ENCODE data around the gene SASH1.

The SASH1 gene

DNA sequence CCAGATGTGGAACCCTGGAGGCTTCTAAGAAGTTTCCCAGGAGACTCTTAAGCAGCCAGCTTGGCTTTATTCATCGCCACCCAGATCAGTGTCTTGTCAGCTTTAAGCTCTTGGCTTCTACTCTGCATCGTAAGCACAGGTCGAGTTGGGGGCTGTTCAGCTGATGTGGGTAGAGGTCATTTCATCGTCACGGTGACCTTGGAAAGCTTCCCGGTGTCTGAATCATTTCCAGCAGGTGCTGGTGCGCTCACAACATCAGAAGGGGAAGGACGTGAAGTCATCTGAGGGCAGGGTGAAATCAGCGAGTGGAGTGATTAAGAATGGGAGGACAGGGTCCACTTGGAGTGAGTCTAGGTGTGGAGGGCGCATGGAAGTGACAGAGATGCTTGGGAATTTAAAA, 112.6 kb downstream of the SASH1 start:
- no peak for DNase-seq (ENCODE audit: low read depth in 4 of 4, low spot score in 1 of 4)

DNA sequence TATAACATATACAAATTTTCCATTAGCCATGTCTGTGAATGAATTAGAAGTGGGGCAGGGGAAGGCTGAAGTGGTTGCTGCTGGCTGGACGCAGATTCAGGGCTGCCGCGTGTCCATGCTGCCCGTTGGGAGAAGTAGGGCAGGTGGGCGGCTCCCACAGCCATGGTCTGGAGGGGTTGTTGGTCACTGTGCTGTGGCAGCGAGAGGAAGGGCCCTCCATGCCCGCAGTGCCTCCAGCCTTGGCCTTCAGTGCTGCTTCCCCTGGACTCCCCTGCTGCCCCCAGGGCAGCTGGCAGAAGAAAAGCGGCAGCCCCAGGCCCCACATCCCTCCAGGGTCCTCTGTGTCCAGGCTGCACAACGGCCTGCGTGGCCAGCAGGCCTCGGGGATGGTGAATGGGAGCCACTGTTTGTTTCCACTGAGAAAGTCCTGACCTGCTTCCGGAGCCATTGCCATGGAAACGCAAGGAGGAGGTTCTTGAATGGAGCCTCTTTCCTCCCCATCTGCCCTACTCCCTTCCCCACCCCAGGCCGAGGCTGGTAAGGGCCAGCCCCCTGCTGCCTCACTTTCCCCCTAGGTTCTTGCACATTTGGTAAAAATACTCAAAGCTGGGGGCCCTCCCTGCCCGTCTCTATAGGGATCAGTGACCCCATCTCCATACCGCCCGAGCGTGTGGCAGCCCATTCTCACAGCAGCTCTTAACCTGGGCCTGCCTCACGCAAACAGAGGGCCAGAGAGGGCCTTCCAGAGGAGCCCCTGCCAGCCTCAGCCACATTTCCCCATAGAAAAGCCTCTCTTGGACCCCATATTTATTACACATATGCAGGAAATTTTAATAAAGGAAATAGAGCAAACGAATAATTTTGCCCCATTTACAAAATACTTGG, 113.3 kb downstream of the SASH1 start:
- DNase-seq (ENCODE audit: low read depth in 4 of 4, low spot score in 1 of 4) = no peak

DNA sequence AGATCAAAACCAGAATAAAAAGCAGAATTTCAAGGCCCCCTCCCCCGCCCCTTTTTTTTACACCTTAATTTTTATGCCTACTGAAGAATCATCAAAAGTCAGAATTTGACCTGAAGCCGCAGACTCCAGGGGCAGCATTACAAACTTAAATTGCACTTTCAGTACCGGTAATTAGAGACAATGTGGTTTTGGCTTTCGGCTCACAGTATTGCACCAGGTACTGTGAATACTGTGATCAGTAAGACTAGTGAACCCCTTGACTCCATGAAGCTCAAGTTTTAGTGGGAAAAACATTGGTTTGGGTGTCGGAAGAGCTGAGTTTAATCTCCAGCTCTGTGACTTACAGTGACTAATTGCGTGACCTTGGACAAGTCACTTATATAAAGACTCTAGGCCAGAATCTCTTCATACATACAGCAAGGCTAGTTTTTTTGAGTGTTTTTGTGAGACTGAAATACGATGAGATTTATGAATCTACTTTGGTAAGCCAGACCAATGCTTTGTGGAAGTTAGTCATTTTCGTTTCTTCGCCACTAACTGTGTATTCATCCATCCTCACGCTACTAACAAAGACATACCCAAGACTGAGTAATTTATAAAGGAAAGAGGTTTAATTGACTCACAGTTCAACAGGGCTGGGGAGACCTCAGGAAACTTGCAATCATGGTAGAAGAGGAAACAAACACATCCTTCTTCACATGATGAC, 114.7 kb downstream of the SASH1 start:
- DNase-seq (ENCODE audit: low read depth in 4 of 4, low spot score in 1 of 4) = no peak

DNA sequence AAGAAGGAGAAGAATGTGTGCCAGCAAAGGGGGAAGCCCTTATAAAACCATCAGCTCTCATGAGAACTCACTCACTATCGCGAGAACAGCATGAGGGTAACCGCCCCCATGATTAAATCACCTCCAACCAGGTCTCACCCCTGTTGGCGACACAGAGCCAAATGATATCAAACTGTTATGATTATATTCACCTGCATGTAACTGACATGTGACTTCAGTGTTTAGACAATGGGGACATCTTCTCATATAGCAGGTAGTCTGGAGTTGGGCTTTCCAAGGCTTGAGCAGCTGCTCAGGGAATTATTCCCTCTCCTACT, 115.2 kb downstream of the SASH1 start:
- DNase-seq (ENCODE audit: low read depth in 4 of 4, low spot score in 1 of 4) = no peak

DNA sequence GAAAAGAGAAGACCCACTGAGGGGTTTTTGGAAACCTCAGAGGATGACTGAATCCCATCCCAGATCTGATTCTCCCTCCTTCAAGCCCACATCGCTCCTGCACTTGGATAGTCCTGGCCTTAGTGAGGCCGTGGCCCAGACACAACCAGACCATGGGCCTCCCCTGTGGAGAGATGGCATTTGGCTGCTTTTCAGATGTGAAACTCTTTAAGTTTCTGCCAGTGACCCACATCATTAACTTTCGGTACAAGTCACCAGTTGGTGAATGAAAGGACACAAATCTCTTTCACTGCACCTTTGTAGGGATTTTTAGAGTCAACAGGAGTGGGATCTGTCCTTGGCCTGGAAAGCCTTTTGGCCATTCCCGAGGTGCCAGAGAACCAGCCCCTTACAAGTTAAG, 116.6 kb downstream of the SASH1 start:
- no peak for DNase-seq (ENCODE audit: low read depth in 4 of 4, low spot score in 1 of 4)

DNA sequence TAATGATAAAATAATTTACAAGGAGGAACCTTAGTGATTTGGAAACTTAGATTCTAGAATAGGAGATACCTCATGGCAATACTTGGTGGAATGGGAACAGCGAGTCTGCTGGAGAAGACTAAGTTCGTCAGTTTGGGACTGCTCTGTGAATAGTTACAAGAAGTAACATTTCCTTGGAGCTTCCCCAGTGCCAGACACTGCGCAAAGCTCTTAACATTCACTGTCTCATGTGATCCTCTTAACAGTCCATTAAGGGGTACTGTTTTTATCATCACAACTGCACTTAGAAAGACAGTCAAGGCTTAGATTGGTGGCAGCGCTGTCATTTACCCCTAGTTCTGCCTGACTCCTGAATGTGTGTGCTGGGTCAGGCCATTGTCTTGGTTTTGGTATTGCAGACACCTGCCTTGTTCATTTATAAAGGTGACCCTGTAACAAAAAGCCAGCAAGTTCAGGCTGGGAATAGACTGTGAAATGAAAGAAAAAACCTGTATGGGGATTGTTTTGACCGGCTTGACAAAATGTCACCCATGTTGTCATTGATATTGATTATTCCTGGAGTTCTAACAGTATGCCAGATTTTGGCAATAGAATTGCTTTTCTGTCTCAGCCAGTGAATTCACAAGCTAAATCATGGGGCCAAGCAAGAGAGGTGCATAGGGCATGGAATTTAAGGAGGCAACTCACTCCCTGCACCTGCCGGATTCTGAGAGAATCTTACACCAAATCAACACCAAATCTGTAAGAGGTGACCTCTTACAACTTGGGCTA, 118.4 kb downstream of the SASH1 start:
- no peak for DNase-seq (ENCODE audit: low read depth in 4 of 4, low spot score in 1 of 4)

DNA sequence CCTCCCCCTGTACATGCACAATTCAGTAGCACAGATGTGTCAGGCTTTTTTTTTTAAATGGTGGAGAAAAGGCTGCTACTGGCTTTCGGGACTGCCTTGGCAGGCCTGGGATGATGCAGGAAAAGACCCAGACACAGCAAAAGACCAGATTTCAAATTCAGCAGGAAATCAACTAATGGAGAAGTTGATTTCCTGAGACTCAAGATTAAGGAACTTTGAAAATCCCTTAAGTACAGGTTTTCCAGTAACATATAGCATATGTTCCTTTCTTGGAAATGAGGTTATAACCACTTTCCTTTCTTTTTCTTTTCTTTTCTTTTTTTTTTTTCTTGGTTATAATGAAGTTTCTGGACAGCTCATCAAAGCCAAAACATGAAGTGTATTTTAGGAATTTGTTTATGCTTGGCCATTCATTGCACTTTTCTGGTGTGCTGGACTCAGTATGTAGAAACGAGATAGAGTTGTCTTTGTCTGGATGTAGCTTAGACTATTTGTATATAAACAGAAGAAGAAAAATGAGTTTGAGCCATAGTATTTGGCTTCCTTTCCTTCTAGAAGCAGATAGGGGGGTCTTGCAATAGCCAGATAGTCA, 119.4 kb downstream of the SASH1 start:
- no peak for DNase-seq (ENCODE audit: low read depth in 4 of 4, low spot score in 1 of 4)

DNA sequence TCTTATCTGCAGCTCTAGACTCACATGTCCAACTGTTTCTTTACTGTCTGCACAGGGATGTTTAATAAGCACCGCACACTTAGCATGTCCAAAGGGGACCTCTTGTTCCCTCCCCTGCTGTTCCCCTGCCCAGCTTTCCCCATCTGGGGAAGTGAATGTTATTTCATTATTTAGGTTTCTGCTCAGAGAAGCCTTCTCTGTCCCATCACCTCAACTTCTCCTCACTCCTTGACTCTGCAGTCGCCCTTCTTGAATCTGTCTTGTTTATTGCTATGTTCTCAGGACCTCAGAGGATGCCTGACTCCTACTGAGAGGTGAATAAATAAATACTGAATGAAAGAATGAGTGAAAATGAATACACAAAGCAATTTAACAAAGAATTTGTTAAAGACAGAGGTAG, 121.0 kb downstream of the SASH1 start:
- DNase-seq (ENCODE audit: low read depth in 4 of 4, low spot score in 1 of 4) = no peak

DNA sequence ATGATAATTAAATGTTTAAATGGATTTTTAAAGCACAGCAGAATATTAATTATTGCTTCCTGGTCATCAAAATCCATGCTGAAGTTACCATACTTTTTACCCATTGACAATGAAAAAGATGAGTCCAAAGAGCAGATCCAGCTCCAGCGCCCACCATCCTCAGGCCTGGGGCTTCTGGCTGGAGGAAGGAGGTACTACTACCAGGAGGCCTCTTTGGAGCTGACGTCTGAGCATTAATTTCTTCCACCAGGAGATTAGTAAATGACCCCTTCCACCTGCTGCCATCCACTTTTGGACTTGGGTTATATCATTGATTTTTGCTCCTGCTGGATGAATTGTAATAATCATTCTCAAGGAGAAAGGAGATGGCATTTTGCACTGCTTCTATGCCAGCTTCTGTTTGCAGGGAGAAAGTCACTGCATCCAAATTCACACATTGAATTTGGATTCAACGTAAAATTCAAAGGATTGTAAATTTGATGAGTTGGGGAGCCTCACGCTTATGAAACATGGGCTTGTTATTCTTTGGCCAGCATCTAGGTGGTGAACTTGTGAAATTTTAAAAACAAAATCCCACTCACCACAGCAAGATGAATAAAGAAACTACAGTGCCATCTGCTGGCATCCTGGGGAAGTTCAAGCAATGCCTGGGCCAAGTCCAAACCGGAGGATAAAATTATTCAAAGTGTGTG, 121.8 kb downstream of the SASH1 start:
- peak; percentile 11 to 39 (median 28) for DNase-seq (ENCODE audit: low read depth in 4 of 4, low spot score in 1 of 4)

DNA sequence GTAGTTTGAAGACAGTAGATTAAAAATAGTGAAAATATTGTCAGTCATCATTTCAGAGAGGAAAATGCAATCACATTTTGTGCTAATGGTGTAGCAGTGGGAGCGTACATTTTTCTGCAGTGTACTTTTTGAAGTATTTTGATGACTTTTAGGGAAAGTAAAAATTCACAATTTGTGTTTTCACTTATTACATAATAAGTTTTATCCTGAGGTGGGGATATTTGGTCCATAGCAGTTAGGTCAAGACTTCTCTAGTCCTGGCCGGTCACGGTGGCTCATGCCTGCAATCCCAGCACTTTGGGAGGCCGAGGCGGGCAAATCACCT, 122.3 kb downstream of the SASH1 start:
- DNase-seq (ENCODE audit: low read depth in 4 of 4, low spot score in 1 of 4) = no peak

DNA sequence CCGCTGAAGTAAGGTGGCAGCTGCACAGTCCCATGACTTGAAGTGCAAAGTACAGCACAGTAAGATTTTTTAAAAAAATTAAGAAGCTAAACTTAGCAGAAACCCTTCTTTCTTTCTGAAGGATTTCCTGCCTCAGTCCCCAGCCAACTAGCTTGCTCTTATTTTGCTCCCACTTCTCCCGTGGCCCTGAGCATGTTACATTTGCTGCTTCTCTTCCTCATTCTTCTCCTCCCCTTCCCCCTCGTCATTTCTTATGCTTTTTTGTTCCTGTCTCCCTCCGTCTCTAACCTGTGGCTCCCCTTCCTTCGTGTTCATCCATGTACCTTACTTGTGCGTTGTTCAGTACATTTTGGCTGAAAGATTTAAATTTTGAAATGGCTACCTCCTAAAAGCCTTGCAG, 123.0 kb downstream of the SASH1 start:
- no peak for DNase-seq (ENCODE audit: low read depth in 4 of 4, low spot score in 1 of 4)

DNA sequence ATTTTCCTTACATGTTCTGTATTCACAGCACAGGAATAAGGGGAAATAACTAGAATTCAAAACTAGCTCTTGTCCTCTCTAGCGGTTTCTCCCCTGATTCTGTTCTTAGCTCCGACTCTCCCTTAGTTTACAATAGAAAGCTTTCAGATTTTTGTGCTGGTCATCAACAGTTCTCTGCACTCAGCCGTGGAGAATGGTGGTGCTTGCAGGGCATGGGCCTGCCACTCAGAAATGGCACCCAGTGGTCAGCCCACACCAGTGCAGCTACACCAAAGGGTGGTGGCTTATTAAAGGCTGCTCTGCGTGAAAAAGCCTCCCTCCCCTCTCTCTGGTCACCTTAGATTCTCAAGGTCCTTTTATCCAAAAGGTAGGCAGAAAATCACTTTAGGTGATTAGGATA, 123.5 kb downstream of the SASH1 start:
- DNase-seq (ENCODE audit: low read depth in 4 of 4, low spot score in 1 of 4) = no peak

DNA sequence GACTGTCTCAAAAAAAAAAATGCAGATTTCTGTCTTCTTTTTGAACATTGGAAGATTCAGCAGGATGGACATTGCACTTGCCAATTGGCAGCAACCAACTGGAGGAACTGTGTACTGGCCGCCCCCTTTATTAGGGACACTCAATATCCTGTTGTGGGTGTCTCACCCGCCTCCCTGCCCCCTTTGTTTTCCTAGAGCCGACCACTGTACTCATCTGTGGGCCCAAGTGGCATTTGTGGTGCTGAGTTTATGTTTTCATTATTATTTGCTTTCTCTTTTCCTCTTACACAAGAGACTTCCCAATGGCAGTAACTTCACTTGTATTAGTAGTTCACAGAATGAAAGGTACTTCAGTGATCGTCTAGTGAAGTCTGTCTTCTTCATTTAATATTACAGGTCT, 125.3 kb downstream of the SASH1 start:
- DNase-seq (ENCODE audit: low read depth in 4 of 4, low spot score in 1 of 4) = no peak

DNA sequence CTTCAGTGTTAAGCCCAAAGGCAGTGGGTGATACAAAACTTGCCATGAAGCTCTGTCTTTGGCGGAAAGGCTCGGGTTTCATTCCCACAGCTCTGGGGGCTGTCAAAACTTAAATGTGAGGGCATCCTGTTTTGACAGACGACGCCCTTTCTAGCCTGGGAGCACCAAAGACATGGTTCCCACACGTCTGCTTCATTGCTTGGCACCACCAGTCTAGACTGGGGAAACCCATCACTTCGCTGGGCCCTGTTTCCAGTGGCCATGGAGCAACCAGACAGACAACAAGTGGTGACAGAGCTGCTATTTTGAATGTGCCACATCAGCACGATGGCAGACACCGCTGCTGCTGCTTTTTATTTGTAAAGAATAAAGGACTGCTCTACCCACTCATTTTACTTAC, 127.5 kb downstream of the SASH1 start:
- DNase-seq (ENCODE audit: low read depth in 4 of 4, low spot score in 1 of 4) = no peak

DNA sequence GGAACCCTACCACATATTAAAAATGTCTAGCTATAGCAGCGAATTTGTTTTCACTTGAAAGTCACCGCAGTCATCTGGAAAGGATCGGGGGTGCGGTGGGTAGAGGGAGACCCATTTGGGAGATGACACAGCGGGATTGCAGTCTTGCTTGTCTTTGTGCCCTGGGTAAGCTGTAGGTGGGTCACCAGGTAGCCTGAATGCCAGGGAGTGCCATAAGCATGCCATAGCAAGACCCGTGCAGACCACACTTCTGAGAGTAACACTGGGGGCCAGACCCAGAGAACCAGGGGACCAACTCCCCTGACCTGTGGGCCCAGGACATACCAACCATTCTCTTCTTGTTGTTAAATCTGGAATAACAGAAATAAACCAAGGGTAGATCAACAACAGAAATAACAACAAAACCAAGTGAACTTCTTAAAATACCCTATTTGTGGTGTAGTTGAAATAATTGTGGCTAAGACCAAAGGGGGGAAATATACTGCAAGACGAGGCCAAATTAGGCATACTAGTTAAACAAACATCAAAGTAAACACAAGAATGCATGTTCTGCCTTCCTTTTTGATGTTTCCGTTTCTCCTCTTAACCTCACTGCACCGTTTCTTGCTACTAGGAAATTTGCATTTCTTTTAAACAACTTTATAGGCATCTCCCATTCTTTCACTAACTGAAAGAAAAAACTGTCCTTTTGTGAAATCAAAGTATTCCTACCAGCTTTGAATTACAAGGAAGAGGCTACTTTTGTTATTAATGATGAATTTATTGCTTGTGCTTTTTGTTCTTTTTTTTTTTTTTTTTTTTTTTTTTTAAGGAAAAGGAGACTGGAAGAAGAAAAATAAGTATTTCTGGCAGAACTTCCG, 128.2 kb downstream of the SASH1 start:
- no peak for DNase-seq (ENCODE audit: low read depth in 4 of 4, low spot score in 1 of 4)

DNA sequence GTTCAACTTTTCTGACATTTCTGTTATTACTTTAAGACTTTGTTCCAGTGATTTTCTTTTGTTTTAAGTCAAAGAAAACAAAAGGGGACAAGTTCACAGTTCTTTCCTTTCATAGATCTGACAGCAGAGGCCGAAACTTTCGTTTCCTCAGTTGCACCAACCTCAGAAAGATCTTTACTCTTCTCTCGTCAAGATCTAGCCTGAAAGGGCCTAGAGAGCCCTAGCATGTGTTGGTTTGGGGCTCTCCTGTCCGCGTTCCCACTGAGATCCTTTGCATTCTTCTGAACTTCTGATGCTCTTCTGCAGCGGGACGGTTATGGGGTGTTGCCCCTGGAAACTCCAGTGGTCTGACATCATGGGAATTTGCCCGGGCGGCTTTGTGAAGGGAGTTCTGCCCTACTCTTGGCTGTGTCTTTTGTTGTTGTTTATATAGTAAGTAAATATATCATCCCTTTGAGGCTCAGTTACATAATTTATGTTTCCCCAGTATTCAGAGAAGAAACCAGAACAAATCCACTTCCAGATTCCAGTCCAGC, 129.1 kb downstream of the SASH1 start:
- DNase-seq (ENCODE audit: low read depth in 4 of 4, low spot score in 1 of 4) = no peak

DNA sequence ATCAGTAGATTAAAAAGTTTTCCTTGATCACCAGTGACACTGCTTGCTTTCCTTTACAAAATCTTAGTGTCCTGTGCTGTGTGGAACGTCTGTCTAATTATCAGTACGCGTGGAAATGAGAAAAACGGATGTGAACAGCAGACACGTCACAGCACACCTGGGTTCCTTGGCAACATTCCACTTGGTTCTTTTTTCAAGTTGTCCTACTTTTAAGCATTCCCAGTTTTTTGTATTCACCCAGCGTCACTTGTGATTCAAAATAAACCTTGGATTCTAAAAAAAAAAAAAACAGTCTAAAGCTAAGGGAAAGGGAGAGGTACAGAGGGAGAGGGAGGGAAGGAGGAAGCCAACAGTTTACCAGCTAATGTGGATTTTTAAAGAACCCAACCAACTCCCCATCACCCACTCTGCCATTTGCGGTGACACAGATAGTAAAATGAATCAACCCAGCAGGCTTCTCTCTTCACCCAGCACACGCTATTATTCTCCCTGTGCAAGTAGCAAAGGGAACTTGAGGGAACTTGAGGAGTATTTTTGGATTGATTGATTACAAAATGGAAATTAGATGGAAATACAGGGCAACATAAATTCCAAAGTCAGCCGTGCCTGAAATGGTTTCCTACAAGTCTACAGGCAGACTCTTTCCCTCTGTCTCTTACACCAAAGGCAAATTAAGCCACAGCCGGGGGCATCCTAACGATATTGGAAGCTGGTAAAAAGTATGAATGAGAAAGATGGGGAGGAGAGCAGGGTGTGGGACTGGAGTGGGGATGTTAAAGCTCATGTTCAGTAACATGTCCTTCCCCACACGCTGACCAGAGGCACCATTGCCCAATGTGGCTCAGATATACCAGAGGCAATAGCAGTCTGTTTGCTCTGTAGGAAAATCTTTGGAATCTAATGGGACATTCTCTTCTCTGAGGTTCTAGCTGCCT, 129.8 kb downstream of the SASH1 start:
- DNase-seq (ENCODE audit: low read depth in 4 of 4, low spot score in 1 of 4) = no peak

DNA sequence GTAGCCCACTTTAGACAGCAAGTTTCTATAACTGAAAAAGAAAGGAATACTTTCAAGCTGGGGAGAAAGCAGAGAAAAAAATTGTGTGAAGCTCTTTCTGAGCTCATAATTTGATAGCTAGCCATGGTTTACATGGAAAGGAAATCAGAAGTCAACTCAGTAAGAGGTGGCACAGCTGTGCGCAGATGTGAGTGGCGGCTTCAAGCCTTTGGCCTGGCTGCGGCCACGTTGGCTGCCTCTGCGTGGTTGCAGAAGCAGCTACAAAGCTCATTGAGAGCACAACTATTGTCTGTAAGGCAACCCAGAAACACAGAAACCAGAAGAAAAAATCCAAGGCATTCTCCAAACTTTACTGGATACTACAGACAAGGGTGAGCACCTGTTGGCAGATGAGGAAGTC, 136.9 kb downstream of the SASH1 start:
- DNase-seq (ENCODE audit: low read depth in 4 of 4, low spot score in 1 of 4) = no peak

DNA sequence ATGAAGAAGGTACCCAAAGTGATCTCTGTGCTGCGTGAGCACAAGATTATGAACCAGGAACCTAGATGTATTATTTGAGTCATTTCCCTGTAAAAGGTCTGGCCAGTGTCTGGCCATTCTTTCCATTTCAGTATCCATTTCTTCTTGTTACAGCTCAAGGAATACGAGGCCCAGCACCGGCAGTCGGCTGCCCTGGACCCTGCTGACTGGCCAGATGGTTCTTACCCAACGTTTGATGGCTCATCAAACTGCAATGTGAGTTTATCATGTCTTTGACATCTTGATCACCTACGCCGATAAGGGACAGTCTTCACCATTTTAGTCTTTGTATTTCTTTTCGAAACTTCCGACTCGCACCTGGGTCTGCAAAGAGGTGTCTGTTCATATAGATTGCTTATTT, 144.8 kb downstream of the SASH1 start:
- DNase-seq (ENCODE audit: low read depth in 4 of 4, low spot score in 1 of 4) = no peak

Data from stimulated activated CD4-positive, alpha-beta T cell treated with anti-CD3 and anti-CD28 coated beads, Interleukin-1b, Interleukin-23, amount 100 ng/mL, for 24 hours (primary cell).